SK-N-SH (cell line): ENCODE measurements around the gene NCK1. TPM values are rescaled to one million over a fixed set of nuclear protein-coding genes. Genes with fewer than 3 reads are reported as not detected.

ENCODE experiments used
- CTCF ChIA-PET: fragments of 300-600, 350-600 bp; formaldehyde crosslinking; extraction: SDS; loops from one replicate; lab custom pipeline; 2021; lab: Yijun Ruan, JAX
- POLR2A ChIA-PET: fragments of 350-600 bp; sonication (Branson Sonifier 250); formaldehyde crosslinking; extraction: SDS; loops from one replicate; lab custom pipeline; 2020; ENCODE audit warnings: antibody characterized with exemption, inconsistent platforms; lab: Yijun Ruan, JAX
- DNase-seq: peaks from one replicate; pipeline ENCODE4 v3.0.0; 2012
- H2AFZ ChIP-seq: fragments of 200-600 bp; sonication (generic); 2 replicates; pipeline ENCODE4 v1.8.1; 2016; ENCODE audit warnings: antibody characterized with exemption, mild to moderate bottlenecking, low read depth
- H3F3A ChIP-seq: fragments of 200-600 bp; sonication (generic); replicated peaks from 2 replicates; pipeline ENCODE3; 2016; ENCODE audit warnings: antibody characterized with exemption, mild to moderate bottlenecking; ENCODE audit not compliant: insufficient read depth
- H3K27ac ChIP-seq, 2 experiments: fragments of 200-500 bp in 1 of 2; fragments of 200-600 bp in 1 of 2; sonication (Bioruptor generic) in 1 of 2; sonication (generic), shearing (Covaris generic) in 1 of 2; 2 replicates each; pipeline versions ENCODE4 v1.5.1 to v1.6.1; 2014 to 2016; ENCODE audit warnings: low read depth in 2 of 2, inconsistent platforms in 1 of 2, low read length in 1 of 2, mild to moderate bottlenecking in 1 of 2, mixed read lengths in 1 of 2
- H3K27me3 ChIP-seq: fragments of 200-600 bp; sonication (generic), shearing (Covaris generic); 2 replicates; pipeline ENCODE4 v1.6.1; 2016; ENCODE audit warnings: mixed run types; ENCODE audit not compliant: insufficient read depth
- H3K36me3 ChIP-seq, 2 experiments: fragments of 200-500 bp in 1 of 2; fragments of 200-600 bp in 1 of 2; sonication (Bioruptor generic) in 1 of 2; sonication (generic) in 1 of 2; replicated peaks in 1 of 2; 2 replicates each; pipeline versions ENCODE3 to v1.5.1; 2014 to 2016; ENCODE audit warnings: low read length in 1 of 2, mild to moderate bottlenecking in 1 of 2; ENCODE audit not compliant: insufficient read depth in 2 of 2, control insufficient read depth in 1 of 2
- H3K4me1 ChIP-seq, 2 experiments: fragments of 200-500 bp in 1 of 2; fragments of 200-600 bp in 1 of 2; sonication (Bioruptor generic) in 1 of 2; sonication (generic), shearing (Covaris generic) in 1 of 2; 2 replicates each; pipeline versions ENCODE4 v1.5.1 to v1.6.1; 2014 to 2016; ENCODE audit warnings: low read depth in 1 of 2, low read length in 1 of 2, mixed run types in 1 of 2; ENCODE audit not compliant: insufficient read depth in 2 of 2, control insufficient read depth in 1 of 2
- H3K4me2 ChIP-seq: fragments of 200-600 bp; sonication (generic), shearing (Covaris generic); 2 replicates; pipeline ENCODE4 v1.6.1; 2017; ENCODE audit warnings: mixed run types
- H3K4me3 ChIP-seq, 2 experiments: fragments of 200-500 bp in 1 of 2; fragments of 200-600 bp in 1 of 2; sonication (Bioruptor generic) in 1 of 2; sonication (generic), shearing (Covaris generic) in 1 of 2; 2 replicates each; pipeline versions ENCODE4 v1.5.1 to v1.8.1; 2014 to 2016; ENCODE audit warnings: low read depth in 2 of 2, inconsistent platforms in 1 of 2, low read length in 1 of 2, mild to moderate bottlenecking in 1 of 2, mixed read lengths in 1 of 2, moderate library complexity in 1 of 2
- H3K79me2 ChIP-seq: fragments of 200-600 bp; sonication (generic); 2 replicates; pipeline ENCODE4 v1.8.1; 2017; ENCODE audit warnings: mild to moderate bottlenecking; ENCODE audit not compliant: insufficient read depth
- H3K9ac ChIP-seq: fragments of 200-600 bp; sonication (generic); 2 replicates; pipeline ENCODE4 v1.6.1; 2017; ENCODE audit warnings: mixed run types
- H3K9me2 ChIP-seq: fragments of 200-600 bp; sonication (generic); 2 replicates; pipeline ENCODE4 v1.6.1; 2017; ENCODE audit warnings: mixed run types
- H3K9me3 ChIP-seq: fragments of 200-600 bp; sonication (generic); 2 replicates; pipeline ENCODE4 v1.6.1; 2017; ENCODE audit warnings: mixed run types, mild to moderate bottlenecking, moderate library complexity
- H4K20me1 ChIP-seq: fragments of 200-600 bp; sonication (generic); 2 replicates; pipeline ENCODE4 v1.6.1; 2017; ENCODE audit warnings: mild to moderate bottlenecking, mixed run types; ENCODE audit not compliant: insufficient read depth
- CHD2 ChIP-seq: fragments of 150-350 bp; IDR thresholded peaks from 2 replicates; pipeline ENCODE4 v1.6.1; 2018; ENCODE audit warnings: low read length; ENCODE audit not compliant: partially characterized antibody
- ELF1 ChIP-seq: IDR thresholded peaks from 2 replicates; pipeline ENCODE4 v1.4.0; 2012
- EP300 ChIP-seq, 2 experiments: IDR thresholded peaks; 2 replicates each; pipeline versions ENCODE4 v1.4.0 to v1.6.1; 2012; ENCODE audit warnings: borderline replicate concordance in 1 of 2, low read depth in 1 of 2, low read length in 1 of 2
- EZH2phosphoT487 ChIP-seq: fragments of 200-600 bp; sonication (generic); IDR thresholded peaks from 2 replicates; pipeline ENCODE4 v1.6.1; 2017; ENCODE audit warnings: low read depth, mixed run types, mild to moderate bottlenecking, antibody characterized with exemption, moderate library complexity, borderline replicate concordance
- FOSL2 ChIP-seq: IDR thresholded peaks from 2 replicates; pipeline ENCODE4 v1.4.0; 2012; ENCODE audit warnings: low read depth, mild to moderate bottlenecking, moderate library complexity, borderline replicate concordance
- FOXJ3 ChIP-seq: sonication (generic); formaldehyde crosslinking; IDR thresholded peaks from 2 replicates; pipeline ENCODE4 v1.5.1; 2020; ENCODE audit warnings: mild to moderate bottlenecking, missing genetic modification reagents
- FOXM1 ChIP-seq: IDR thresholded peaks from 2 replicates; pipeline ENCODE4 v1.4.0; 2012; ENCODE audit warnings: low read depth, mild to moderate bottlenecking
- GABPA ChIP-seq: IDR thresholded peaks from 2 replicates; pipeline ENCODE4 v1.4.0; 2012; ENCODE audit warnings: low read depth, mild to moderate bottlenecking
- GATA2 ChIP-seq: sonication (generic); formaldehyde crosslinking; IDR thresholded peaks from 2 replicates; pipeline ENCODE4 v1.5.0; 2020; ENCODE audit warnings: mild to moderate bottlenecking, missing genetic modification reagents
- MEF2A ChIP-seq: IDR thresholded peaks from 2 replicates; pipeline ENCODE4 v1.4.0; 2012; ENCODE audit warnings: low read depth, borderline replicate concordance
- MXI1 ChIP-seq: IDR thresholded peaks from 2 replicates; pipeline ENCODE4 v1.6.1; 2012; ENCODE audit warnings: mild to moderate bottlenecking, low read depth, low read length, improper control_type of control experiment
- NFIC ChIP-seq: IDR thresholded peaks from 2 replicates; pipeline ENCODE4 v1.4.0; 2012; ENCODE audit warnings: borderline replicate concordance
- NRF1 ChIP-seq: IDR thresholded peaks from 2 replicates; pipeline ENCODE4 v1.6.1; 2012; ENCODE audit warnings: low read depth, mild to moderate bottlenecking, low read length
- PBX3 ChIP-seq: IDR thresholded peaks from 2 replicates; pipeline ENCODE4; 2012
- RCOR1 ChIP-seq: fragments of 150-350 bp; IDR thresholded peaks from 2 replicates; pipeline ENCODE4 v1.6.1; 2017; ENCODE audit warnings: antibody characterized with exemption, low read length
- RFX5 ChIP-seq: IDR thresholded peaks from 2 replicates; pipeline ENCODE4 v1.6.1; 2012; ENCODE audit warnings: mild to moderate bottlenecking, improper control_type of control experiment, low read length
- TCF12 ChIP-seq: IDR thresholded peaks from 2 replicates; pipeline ENCODE4 v1.4.0; 2012
- TEAD4 ChIP-seq: IDR thresholded peaks from 2 replicates; pipeline ENCODE4 v1.4.0; 2012; ENCODE audit warnings: mild to moderate bottlenecking, borderline replicate concordance; ENCODE audit not compliant: insufficient read depth
- YY1 ChIP-seq: IDR thresholded peaks from 2 replicates; pipeline ENCODE4 v1.4.0; 2012; ENCODE audit warnings: low read depth, mild to moderate bottlenecking
- WGBS: methylation state at CpG from one replicate; pipeline ENCODE4 v1.1.6; 2017; ENCODE audit warnings: low lambda C conversion rate; 5-methylcytosine and 5-hydroxymethylcytosine counted together
- polyA plus RNA-seq, 3 experiments: library from polyadenylated mRNA; depleted of rRNA; stranded (reverse); fragments of >200 nt; gene quantifications; 2 replicates each; pipeline ENCODE4 v1.2.3, GENCODE V29; 2012
- TF ChIP-seq, protein P1 (sequence below): IDR thresholded peaks from 2 replicates; pipeline ENCODE4 v1.6.1; 2012; ENCODE audit warnings: mild to moderate bottlenecking, low read depth, low read length, moderate library complexity
- TF ChIP-seq, protein P2 (sequence below): IDR thresholded peaks from 2 replicates; pipeline ENCODE4 v1.4.0; 2012; ENCODE audit warnings: low read depth, borderline replicate concordance

NCK1 gene
- polyA plus RNA-seq, 1 of the 3 experiments (the other 2 are of a cell fraction): 16.2 TPM

DNA sequence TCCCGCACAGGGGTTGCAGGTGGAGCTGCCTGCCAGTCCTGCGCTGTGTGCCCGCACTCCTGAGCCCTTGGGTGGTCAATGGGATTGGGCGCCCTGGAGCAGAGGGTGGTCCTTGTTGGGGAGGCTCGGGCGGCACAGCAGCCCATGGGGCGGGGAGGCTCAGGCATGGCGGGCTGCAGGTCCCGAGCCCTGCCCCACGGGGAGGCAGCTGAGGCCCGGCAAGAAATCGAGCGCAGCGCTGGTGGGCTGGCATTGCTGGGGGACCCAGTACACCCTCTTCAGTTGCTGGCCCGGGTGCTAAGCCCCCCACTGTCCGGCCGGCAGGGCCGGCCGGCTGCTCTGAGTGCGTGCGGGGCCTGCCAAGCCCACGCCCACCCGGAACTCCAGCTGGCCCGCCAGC is 27.9 kb downstream of the NCK1 start:
- Histone ChIP-seq H3K4me3 (no peak overlapping the region), H3K4me2 (no peak overlapping the region), H2AFZ (no peak overlapping the region), H3K36me3 (no peaks in the 10 kb centered on the region), H3F3A (no peaks in the 10 kb centered on the region), H3K9ac (no peak overlapping the region), H4K20me1 (peaks cover 24% of the 10 kb centered on the region), H3K79me2 (peaks cover 93% of the 10 kb centered on the region), H3K4me1 (peaks cover 2 to 10% of the 10 kb centered on the region in 2 experiments; a peak in 2 of 4 replicates), H3K9me3 (no peaks in the 10 kb centered on the region), H3K27me3 (no peaks in the 10 kb centered on the region), H3K27ac (no peak overlapping the region), H3K9me2 (no peaks in the 10 kb centered on the region)
- no peak for TF ChIP-seq PBX3
- TF ChIP-seq, protein P1, sequence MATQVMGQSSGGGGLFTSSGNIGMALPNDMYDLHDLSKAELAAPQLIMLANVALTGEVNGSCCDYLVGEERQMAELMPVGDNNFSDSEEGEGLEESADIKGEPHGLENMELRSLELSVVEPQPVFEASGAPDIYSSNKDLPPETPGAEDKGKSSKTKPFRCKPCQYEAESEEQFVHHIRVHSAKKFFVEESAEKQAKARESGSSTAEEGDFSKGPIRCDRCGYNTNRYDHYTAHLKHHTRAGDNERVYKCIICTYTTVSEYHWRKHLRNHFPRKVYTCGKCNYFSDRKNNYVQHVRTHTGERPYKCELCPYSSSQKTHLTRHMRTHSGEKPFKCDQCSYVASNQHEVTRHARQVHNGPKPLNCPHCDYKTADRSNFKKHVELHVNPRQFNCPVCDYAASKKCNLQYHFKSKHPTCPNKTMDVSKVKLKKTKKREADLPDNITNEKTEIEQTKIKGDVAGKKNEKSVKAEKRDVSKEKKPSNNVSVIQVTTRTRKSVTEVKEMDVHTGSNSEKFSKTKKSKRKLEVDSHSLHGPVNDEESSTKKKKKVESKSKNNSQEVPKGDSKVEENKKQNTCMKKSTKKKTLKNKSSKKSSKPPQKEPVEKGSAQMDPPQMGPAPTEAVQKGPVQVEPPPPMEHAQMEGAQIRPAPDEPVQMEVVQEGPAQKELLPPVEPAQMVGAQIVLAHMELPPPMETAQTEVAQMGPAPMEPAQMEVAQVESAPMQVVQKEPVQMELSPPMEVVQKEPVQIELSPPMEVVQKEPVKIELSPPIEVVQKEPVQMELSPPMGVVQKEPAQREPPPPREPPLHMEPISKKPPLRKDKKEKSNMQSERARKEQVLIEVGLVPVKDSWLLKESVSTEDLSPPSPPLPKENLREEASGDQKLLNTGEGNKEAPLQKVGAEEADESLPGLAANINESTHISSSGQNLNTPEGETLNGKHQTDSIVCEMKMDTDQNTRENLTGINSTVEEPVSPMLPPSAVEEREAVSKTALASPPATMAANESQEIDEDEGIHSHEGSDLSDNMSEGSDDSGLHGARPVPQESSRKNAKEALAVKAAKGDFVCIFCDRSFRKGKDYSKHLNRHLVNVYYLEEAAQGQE: no peak
- 83% methylated on average over 6 of the region's 24 CpGs for WGBS
- ChIA-PET CTCF (no interaction called here), POLR2A (no interaction called here)
- no peak for DNase-seq

DNA sequence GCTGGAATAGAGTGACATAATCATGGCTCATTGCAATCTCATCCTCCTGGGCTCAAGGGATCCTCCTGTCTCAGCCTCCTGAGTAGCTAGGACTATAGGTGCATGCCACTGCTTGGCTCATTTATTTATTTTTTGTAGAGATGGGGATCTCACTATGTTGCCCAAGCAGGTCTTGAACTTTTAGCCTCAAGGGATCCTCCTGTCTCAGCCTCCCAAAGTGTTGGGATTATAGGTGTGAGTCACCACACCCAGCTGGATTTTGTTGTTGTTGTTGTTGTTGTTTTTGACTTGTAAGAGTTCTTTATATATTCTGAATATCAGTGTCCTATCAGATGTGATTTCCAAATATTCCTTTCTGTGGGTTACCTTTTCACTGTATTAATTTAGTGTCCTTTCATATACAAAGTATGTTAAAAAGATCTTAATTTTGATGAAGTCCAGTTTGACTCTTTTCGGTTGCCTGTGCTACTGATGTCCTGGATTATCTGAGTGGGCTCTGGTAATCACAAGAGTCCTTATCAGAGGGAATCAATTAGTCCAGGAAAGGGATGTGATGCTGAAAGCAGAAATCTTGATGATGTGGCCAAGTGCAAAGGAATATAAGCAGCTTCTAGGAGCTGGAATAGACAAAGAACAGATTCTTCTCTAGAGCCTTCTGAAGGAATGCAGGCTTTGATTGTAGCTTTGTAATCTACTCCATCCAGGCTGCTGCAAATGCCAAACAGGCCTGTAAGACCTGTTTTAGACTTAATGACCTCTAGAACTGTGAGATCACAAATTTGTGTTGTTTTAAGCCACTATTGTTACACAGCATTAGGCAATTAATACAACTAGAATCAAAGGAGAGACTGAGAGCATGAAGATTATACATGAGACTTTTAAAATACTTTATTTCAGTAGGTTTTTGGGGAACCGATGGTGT is 30.2 kb downstream of the NCK1 start:
- Histone ChIP-seq H3F3A (no peaks in the 10 kb centered on the region), H3K36me3 (peaks cover 0 to under 1% of the 10 kb centered on the region in 2 experiments), H3K9ac (no peak overlapping the region), H3K4me2 (no peak overlapping the region), H4K20me1 (peaks cover 16% of the 10 kb centered on the region), H3K9me3 (no peaks in the 10 kb centered on the region), H3K4me1 (peaks cover 2 to 10% of the 10 kb centered on the region in 2 experiments; a peak in 2 of 4 replicates), H2AFZ (no peak overlapping the region), H3K79me2 (peaks cover 92% of the 10 kb centered on the region), H3K4me3 (no peak overlapping the region), H3K9me2 (no peaks in the 10 kb centered on the region), H3K27ac (no peak overlapping the region), H3K27me3 (no peaks in the 10 kb centered on the region)
- POLR2A ChIA-PET: no interaction called here
- DNase-seq: no peak
- CTCF ChIA-PET: no interaction called here
- 46% methylated on average over 2 of the region's 2 CpGs for WGBS
- TF ChIP-seq FOXM1 (no peak), NRF1 (no peak), MXI1 (no peak), RFX5 (no peak), EZH2phosphoT487 (no peak), PBX3 (no peak), MEF2A (no peak), YY1 (no peak), FOXJ3 (CRISPR knock-in tag) (no peak), RCOR1 (no peak), GATA2 (CRISPR knock-in tag) (no peak), GABPA (no peak), TEAD4 (no peak), ELF1 (no peak), EP300 (IDR thresholded peaks at IDR 0.05; ENCODE audit: borderline replicate concordance in 1 of 2, low read depth in 1 of 2, low read length in 1 of 2) (no peak), NFIC (no peak), CHD2 (no peak), TCF12 (no peak), FOSL2 (no peak)
- TF ChIP-seq, protein P2, sequence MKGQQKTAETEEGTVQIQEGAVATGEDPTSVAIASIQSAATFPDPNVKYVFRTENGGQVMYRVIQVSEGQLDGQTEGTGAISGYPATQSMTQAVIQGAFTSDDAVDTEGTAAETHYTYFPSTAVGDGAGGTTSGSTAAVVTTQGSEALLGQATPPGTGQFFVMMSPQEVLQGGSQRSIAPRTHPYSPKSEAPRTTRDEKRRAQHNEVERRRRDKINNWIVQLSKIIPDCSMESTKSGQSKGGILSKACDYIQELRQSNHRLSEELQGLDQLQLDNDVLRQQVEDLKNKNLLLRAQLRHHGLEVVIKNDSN: no peak
